Neural cell (in vitro differentiated cells): Measurements from ENCODE around the gene ZFP36L2.

Experiments used
- EP300 ChIP-seq: fragments of 450-650 bp; conservative IDR thresholded peaks from 2 replicates; pipeline ENCODE4 v1.6.1; 2014; ENCODE audit warnings: antibody characterized with exemption, mild to moderate bottlenecking, moderate library complexity; ENCODE audit not compliant: poor library complexity, severe bottlenecking
- EZH2 ChIP-seq: fragments of 200-600, 300-800 bp; shearing (Covaris generic), sonication (generic); IDR thresholded peaks from 2 replicates; pipeline ENCODE4 v1.6.1; 2014; ENCODE audit warnings: antibody characterized with exemption, low read length, borderline replicate concordance, mild to moderate bottlenecking; ENCODE audit not compliant: insufficient read depth, poor library complexity, severe bottlenecking
- MXI1 ChIP-seq: fragments of 450-650 bp; conservative IDR thresholded peaks from 2 replicates; pipeline ENCODE4 v1.6.1; 2014; ENCODE audit warnings: antibody characterized with exemption, mild to moderate bottlenecking; ENCODE audit not compliant: poor library complexity, severe bottlenecking
- POLR2AphosphoS5 ChIP-seq: IDR thresholded peaks from 2 replicates; pipeline ENCODE4 v1.6.1; 2012
- RAD21 ChIP-seq: fragments of 450-650 bp; conservative IDR thresholded peaks from 2 replicates; pipeline ENCODE4 v1.6.1; 2014; ENCODE audit warnings: antibody characterized with exemption, mild to moderate bottlenecking, moderate library complexity
- TF ChIP-seq, protein P1 (sequence below): fragments of 450-650 bp; IDR thresholded peaks from 2 replicates; pipeline ENCODE4 v1.5.1; 2014; ENCODE audit warnings: antibody characterized with exemption, mild to moderate bottlenecking, moderate library complexity; ENCODE audit not compliant: poor library complexity, severe bottlenecking
- TF ChIP-seq, protein P2 (sequence below): IDR thresholded peaks from 2 replicates; pipeline ENCODE4 v1.6.1; 2012; ENCODE audit warnings: borderline replicate concordance

DNA sequence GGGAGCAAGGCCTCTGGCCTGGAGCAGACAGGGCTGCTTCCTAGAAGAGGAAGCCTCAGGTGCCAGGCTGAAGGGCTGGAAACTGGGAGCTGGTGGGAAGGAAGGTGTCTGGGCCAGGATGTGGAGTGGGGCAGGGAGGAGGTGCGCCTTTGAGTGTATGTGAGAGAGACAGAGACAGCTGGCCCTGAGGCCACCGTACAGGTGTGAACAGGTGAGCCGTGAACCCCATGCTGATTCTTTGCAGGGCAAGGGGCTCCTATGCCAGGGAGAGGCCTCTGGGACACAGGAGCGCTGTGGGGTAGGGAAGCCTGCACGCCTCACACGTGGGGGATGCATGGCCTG lies 16.3 kb downstream of the ZFP36L2 start:
- TF ChIP-seq, protein P1, sequence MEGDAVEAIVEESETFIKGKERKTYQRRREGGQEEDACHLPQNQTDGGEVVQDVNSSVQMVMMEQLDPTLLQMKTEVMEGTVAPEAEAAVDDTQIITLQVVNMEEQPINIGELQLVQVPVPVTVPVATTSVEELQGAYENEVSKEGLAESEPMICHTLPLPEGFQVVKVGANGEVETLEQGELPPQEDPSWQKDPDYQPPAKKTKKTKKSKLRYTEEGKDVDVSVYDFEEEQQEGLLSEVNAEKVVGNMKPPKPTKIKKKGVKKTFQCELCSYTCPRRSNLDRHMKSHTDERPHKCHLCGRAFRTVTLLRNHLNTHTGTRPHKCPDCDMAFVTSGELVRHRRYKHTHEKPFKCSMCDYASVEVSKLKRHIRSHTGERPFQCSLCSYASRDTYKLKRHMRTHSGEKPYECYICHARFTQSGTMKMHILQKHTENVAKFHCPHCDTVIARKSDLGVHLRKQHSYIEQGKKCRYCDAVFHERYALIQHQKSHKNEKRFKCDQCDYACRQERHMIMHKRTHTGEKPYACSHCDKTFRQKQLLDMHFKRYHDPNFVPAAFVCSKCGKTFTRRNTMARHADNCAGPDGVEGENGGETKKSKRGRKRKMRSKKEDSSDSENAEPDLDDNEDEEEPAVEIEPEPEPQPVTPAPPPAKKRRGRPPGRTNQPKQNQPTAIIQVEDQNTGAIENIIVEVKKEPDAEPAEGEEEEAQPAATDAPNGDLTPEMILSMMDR = no peak
- TF ChIP-seq RAD21 = no peak
- no peak for TF ChIP-seq EZH2
- TF ChIP-seq MXI1 = no peak
- TF ChIP-seq EP300 = no peak
- TF ChIP-seq POLR2AphosphoS5 = no peak
- TF ChIP-seq, protein P2, sequence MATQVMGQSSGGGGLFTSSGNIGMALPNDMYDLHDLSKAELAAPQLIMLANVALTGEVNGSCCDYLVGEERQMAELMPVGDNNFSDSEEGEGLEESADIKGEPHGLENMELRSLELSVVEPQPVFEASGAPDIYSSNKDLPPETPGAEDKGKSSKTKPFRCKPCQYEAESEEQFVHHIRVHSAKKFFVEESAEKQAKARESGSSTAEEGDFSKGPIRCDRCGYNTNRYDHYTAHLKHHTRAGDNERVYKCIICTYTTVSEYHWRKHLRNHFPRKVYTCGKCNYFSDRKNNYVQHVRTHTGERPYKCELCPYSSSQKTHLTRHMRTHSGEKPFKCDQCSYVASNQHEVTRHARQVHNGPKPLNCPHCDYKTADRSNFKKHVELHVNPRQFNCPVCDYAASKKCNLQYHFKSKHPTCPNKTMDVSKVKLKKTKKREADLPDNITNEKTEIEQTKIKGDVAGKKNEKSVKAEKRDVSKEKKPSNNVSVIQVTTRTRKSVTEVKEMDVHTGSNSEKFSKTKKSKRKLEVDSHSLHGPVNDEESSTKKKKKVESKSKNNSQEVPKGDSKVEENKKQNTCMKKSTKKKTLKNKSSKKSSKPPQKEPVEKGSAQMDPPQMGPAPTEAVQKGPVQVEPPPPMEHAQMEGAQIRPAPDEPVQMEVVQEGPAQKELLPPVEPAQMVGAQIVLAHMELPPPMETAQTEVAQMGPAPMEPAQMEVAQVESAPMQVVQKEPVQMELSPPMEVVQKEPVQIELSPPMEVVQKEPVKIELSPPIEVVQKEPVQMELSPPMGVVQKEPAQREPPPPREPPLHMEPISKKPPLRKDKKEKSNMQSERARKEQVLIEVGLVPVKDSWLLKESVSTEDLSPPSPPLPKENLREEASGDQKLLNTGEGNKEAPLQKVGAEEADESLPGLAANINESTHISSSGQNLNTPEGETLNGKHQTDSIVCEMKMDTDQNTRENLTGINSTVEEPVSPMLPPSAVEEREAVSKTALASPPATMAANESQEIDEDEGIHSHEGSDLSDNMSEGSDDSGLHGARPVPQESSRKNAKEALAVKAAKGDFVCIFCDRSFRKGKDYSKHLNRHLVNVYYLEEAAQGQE = no peak
